H1 (cell line): Measurements from ENCODE around the gene FKBP2.

Source experiments
- ATF3 ChIP-seq: IDR thresholded peaks from 2 replicates; pipeline ENCODE4 v1.6.1; 2011; ENCODE audit warnings: low read depth, mild to moderate bottlenecking, low read length; ENCODE audit not compliant: insufficient read depth
- CEBPB ChIP-seq: IDR thresholded peaks from 2 replicates; pipeline ENCODE4 v1.6.1; 2012; ENCODE audit warnings: low read depth, low read length
- CTCF ChIP-seq, 3 experiments: IDR thresholded peaks; 1 replicate in 2 of 3; 2 replicates in 1 of 3; pipeline versions ENCODE4 v1.5.1 to v1.6.1; 2011; ENCODE audit warnings: low read length in 3 of 3, mild to moderate bottlenecking in 3 of 3, inconsistent platforms in 2 of 3, low read depth in 1 of 3, moderate library complexity in 1 of 3; ENCODE audit not compliant: insufficient read depth in 1 of 3; ENCODE audit errors: control extremely low read depth in 1 of 3
- EP300 ChIP-seq, 2 experiments: IDR thresholded peaks; 1 replicate in 1 of 2; 2 replicates in 1 of 2; pipeline ENCODE4 v1.6.1; 2011 to 2012; ENCODE audit warnings: low read depth in 2 of 2, low read length in 2 of 2, mild to moderate bottlenecking in 2 of 2, borderline replicate concordance in 1 of 2, inconsistent platforms in 1 of 2, moderate library complexity in 1 of 2
- EZH2 ChIP-seq: fragments of 200-600 bp; sonication (generic); IDR thresholded peaks from 2 replicates; pipeline ENCODE4 v1.7.1; 2012; ENCODE audit warnings: low read depth, mild to moderate bottlenecking, moderate library complexity, low read length, inconsistent platforms; ENCODE audit not compliant: severe bottlenecking
- KDM1A ChIP-seq: fragments of 200-600, 300-600 bp; sonication (generic); IDR thresholded peaks from 2 replicates; pipeline ENCODE4 v1.7.1; 2016; ENCODE audit warnings: mild to moderate bottlenecking, low read length, borderline replicate concordance
- MAFK ChIP-seq: IDR thresholded peaks from 2 replicates; pipeline ENCODE4 v1.6.1; 2012; ENCODE audit warnings: low read depth, mild to moderate bottlenecking, improper control_type of control experiment, low read length
- POLR2A ChIP-seq, 2 experiments: IDR thresholded peaks; 1 replicate in 1 of 2; 2 replicates in 1 of 2; pipeline ENCODE4 v1.6.1; 2011; ENCODE audit warnings: low read depth in 2 of 2, low read length in 2 of 2, mild to moderate bottlenecking in 2 of 2; ENCODE audit errors: control extremely low read depth in 1 of 2
- SRF ChIP-seq: IDR thresholded peaks from 2 replicates; pipeline ENCODE4 v1.6.1; 2011; ENCODE audit warnings: mild to moderate bottlenecking, low read depth, low read length, moderate library complexity
- TAF1 ChIP-seq: IDR thresholded peaks from 2 replicates; pipeline ENCODE4 v1.6.1; 2011; ENCODE audit warnings: mild to moderate bottlenecking, low read depth, low read length

GRCh38 chr11:64220271-64220670 is 20.6 kb upstream of the FKBP2 start:
- TF ChIP-seq SRF (no peak), ATF3 (no peak), CTCF (IDR thresholded peaks at IDR 0.05; ENCODE audit: control extremely low read depth in 1 of 3, insufficient read depth in 1 of 3, low read depth in 1 of 3, low read length in 3 of 3) (no peak), TAF1 (no peak), EZH2 (no peak), POLR2A (IDR thresholded peaks at IDR 0.05; ENCODE audit: control extremely low read depth in 1 of 2, low read depth in 2 of 2, low read length in 2 of 2) (no peak), EP300 (IDR thresholded peaks at IDR 0.05; ENCODE audit: borderline replicate concordance in 1 of 2, low read depth in 2 of 2, low read length in 2 of 2) (no peak), CEBPB (no peak), MAFK (no peak), KDM1A (no peak)
